ENCODE data around the gene CACNA2D3. TPM values are rescaled to one million over a fixed set of nuclear protein-coding genes. Genes with fewer than 3 reads are reported as not detected.

The CACNA2D3 gene
- total RNA-seq (not detected), polyA plus RNA-seq (not detected)

- Histone ChIP-seq H3K9me3 (ENCODE audit: control insufficient read depth in 1 of 2, low read length in 2 of 2) (no peaks in the 10 kb centered on the region), H3K27me3 (ENCODE audit: insufficient read depth, low read length) (peaks cover 4% of the 10 kb centered on the region), H3K27ac (ENCODE audit: low read depth, low read length) (no peak within 1 kb of the TSS), H3K4me3 (ENCODE audit: low read length in 2 of 2) (no peak within 1 kb of the TSS), H3K36me3 (ENCODE audit: insufficient read depth, low read length) (no peaks in the 10 kb centered on the region), H3K4me1 (ENCODE audit: insufficient read depth, low read length) (no peaks in the 10 kb centered on the region)
- Mint-ChIP-seq H3K36me3 (no peaks in the 10 kb centered on the region), H3K27me3 (peaks cover 26 to 32% of the 10 kb centered on the region in 2 donors), H3K27ac (no peak within 1 kb of the TSS), H3K4me1 (peaks cover 2 to 12% (median 7%) of the 10 kb centered on the region in 4 donors), H3K4me3 (peak within 1 kb of the TSS in 4 of 8 donors; percentile 1 to 69 (median 66)), H3K9me3 (peaks cover 0 to 3% (median 0%) of the 10 kb centered on the region in 8 donors)
- CTCF ChIA-PET (ENCODE audit: partially characterized antibody): no interaction called here
- intact Hi-C loops (cut with micrococcal nuclease): no loop called here
- no peak for DNase-seq
- POLR2A ChIA-PET (ENCODE audit: partially characterized antibody): no interaction called here
Measured at GRCh38 chr3:54122324-54123002, at the start of gene CACNA2D3. Gene CACNA2D3 (plus strand): TSS chr3:54122552.

DNA sequence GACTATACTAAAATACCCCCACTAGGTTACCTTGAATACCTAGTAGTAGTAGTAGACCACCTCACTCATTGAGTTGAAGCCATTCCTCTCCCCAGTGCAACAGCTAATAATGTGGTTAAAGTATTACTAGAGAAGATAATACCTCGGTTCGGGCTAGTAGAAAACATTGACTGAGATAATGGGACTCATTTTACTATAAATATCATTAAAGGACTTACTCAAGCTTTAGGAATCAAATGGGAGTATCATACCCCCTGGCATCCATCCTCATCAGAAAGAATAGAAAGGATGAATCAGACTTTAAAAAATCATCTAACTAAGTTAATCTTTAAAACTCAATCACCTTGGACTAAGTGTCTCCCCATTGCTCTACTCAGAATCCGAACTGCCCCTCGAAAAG lies 49.0 kb upstream of the CACNA2D3 start:
- Histone ChIP-seq H3K9me3 (ENCODE audit: control insufficient read depth in 1 of 2, low read length in 2 of 2) (no peaks in the 10 kb centered on the region), H3K27ac (ENCODE audit: low read depth, low read length) (no peak overlapping the region), H3K36me3 (ENCODE audit: insufficient read depth, low read length) (no peaks in the 10 kb centered on the region), H3K4me3 (ENCODE audit: low read length in 2 of 2) (no peak overlapping the region), H3K4me1 (ENCODE audit: insufficient read depth, low read length) (no peaks in the 10 kb centered on the region), H3K27me3 (ENCODE audit: insufficient read depth, low read length) (no peaks in the 10 kb centered on the region)
- Mint-ChIP-seq H3K27ac (no peak overlapping the region), H3K36me3 (no peaks in the 10 kb centered on the region), H3K4me3 (no peak overlapping the region), H3K27me3 (peaks cover 3 to 5% of the 10 kb centered on the region in 2 donors), H3K4me1 (no peaks in the 10 kb centered on the region), H3K9me3 (peaks cover 0 to 21% (median 12%) of the 10 kb centered on the region in 8 donors)
- ChIA-PET CTCF (ENCODE audit: partially characterized antibody) (no interaction called here), POLR2A (ENCODE audit: partially characterized antibody) (no interaction called here)
- intact Hi-C loops (cut with micrococcal nuclease): no loop called here
- DNase-seq: no peak

GRCh38 chr3:54079314-54079713 lies 43.0 kb upstream of the CACNA2D3 start:
- Histone ChIP-seq H3K9me3 (ENCODE audit: control insufficient read depth in 1 of 2, low read length in 2 of 2) (no peaks in the 10 kb centered on the region), H3K36me3 (ENCODE audit: insufficient read depth, low read length) (no peaks in the 10 kb centered on the region), H3K27me3 (ENCODE audit: insufficient read depth, low read length) (no peaks in the 10 kb centered on the region), H3K4me3 (ENCODE audit: low read length in 2 of 2) (no peak overlapping the region), H3K27ac (ENCODE audit: low read depth, low read length) (no peak overlapping the region), H3K4me1 (ENCODE audit: insufficient read depth, low read length) (no peaks in the 10 kb centered on the region)
- no peak overlapping the region for H3K4me3 Mint-ChIP-seq
- peaks cover 0 to 5% (median 0%) of the 10 kb centered on the region in 8 donors for H3K9me3 Mint-ChIP-seq
- H3K36me3 Mint-ChIP-seq: no peaks in the 10 kb centered on the region
- ChIA-PET CTCF (ENCODE audit: partially characterized antibody) (no interaction called here), POLR2A (ENCODE audit: partially characterized antibody) (no interaction called here)
- DNase-seq: no peak
- intact Hi-C loops (cut with micrococcal nuclease): no loop called here
- H3K4me1 Mint-ChIP-seq: no peaks in the 10 kb centered on the region
- no peak overlapping the region for H3K27ac Mint-ChIP-seq
- peaks cover 5% of the 10 kb centered on the region in 2 donors for H3K27me3 Mint-ChIP-seq

- CTCF ChIA-PET (ENCODE audit: partially characterized antibody): no interaction called here
- intact Hi-C loops (cut with micrococcal nuclease): no loop called here
- no peaks in the 10 kb centered on the region for H3K4me1 Mint-ChIP-seq
Measured at GRCh38 chr3:54079730-54080325, 42.5 kb upstream of the CACNA2D3 start.

GRCh38 chr3:54083921-54084320 lies 38.4 kb upstream of the CACNA2D3 start:
- intact Hi-C loops (cut with micrococcal nuclease): no loop called here
- Histone ChIP-seq H3K27me3 (ENCODE audit: insufficient read depth, low read length) (peaks cover 3% of the 10 kb centered on the region), H3K4me1 (ENCODE audit: insufficient read depth, low read length) (no peaks in the 10 kb centered on the region), H3K9me3 (ENCODE audit: control insufficient read depth in 1 of 2, low read length in 2 of 2) (no peaks in the 10 kb centered on the region), H3K4me3 (ENCODE audit: low read length in 2 of 2) (no peak overlapping the region), H3K36me3 (ENCODE audit: insufficient read depth, low read length) (no peaks in the 10 kb centered on the region), H3K27ac (ENCODE audit: low read depth, low read length) (no peak overlapping the region)
- peaks cover 0 to 4% (median 0%) of the 10 kb centered on the region in 8 donors for H3K9me3 Mint-ChIP-seq
- peaks cover 0 to 3% (median 0%) of the 10 kb centered on the region in 4 donors for H3K4me1 Mint-ChIP-seq
- H3K27ac Mint-ChIP-seq: no peak overlapping the region
- peaks cover 19% of the 10 kb centered on the region in 2 donors for H3K27me3 Mint-ChIP-seq
- ChIA-PET POLR2A (ENCODE audit: partially characterized antibody) (no interaction called here), CTCF (ENCODE audit: partially characterized antibody) (interaction anchor here (0.9 kb wide), 1 partner anchor 9 kb away, joined by 3 read pairs; no protein-coding TSS in a partner anchor)
- no peak overlapping the region for H3K4me3 Mint-ChIP-seq
- no peaks in the 10 kb centered on the region for H3K36me3 Mint-ChIP-seq
- no peak for DNase-seq

More at GRCh38 chr3:54079730-54080325, 42.5 kb upstream of the CACNA2D3 start:
- no peak overlapping the region for H3K4me3 Mint-ChIP-seq
- Histone ChIP-seq H3K4me3 (ENCODE audit: low read length in 2 of 2) (no peak overlapping the region), H3K27ac (ENCODE audit: low read depth, low read length) (no peak overlapping the region), H3K27me3 (ENCODE audit: insufficient read depth, low read length) (no peaks in the 10 kb centered on the region), H3K36me3 (ENCODE audit: insufficient read depth, low read length) (no peaks in the 10 kb centered on the region), H3K4me1 (ENCODE audit: insufficient read depth, low read length) (no peaks in the 10 kb centered on the region), H3K9me3 (ENCODE audit: control insufficient read depth in 1 of 2, low read length in 2 of 2) (no peaks in the 10 kb centered on the region)
- DNase-seq: no peak
- H3K36me3 Mint-ChIP-seq: no peaks in the 10 kb centered on the region
- peaks cover 0 to 5% (median 0%) of the 10 kb centered on the region in 8 donors for H3K9me3 Mint-ChIP-seq
- POLR2A ChIA-PET (ENCODE audit: partially characterized antibody): no interaction called here
- H3K27ac Mint-ChIP-seq: no peak overlapping the region
- peaks cover 5% of the 10 kb centered on the region in 2 donors for H3K27me3 Mint-ChIP-seq

DNA sequence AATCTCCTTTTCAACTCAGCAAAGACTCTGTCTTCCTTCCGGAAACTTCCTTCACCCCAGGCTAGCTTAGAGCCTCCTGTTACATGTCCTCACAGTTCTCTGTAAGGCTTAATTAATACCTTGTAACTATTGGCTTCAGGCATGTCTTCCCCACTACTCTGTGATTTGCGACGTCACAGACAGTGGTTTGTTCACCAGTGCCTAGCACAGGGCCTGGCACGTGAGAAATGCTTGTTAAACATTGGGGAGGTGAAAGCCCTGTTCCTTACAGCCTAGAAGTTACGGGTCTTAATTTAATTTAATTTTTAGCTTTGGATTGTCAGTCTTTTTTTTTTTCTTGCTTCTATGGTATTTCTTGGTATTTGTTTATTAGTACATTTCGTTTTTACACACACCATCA lies 36.4 kb upstream of the CACNA2D3 start:
- H3K27me3 Mint-ChIP-seq: peaks cover 19 to 20% of the 10 kb centered on the region in 2 donors
- intact Hi-C loops (cut with micrococcal nuclease): no loop called here
- peaks cover 0 to 1% (median 0%) of the 10 kb centered on the region in 8 donors for H3K9me3 Mint-ChIP-seq
- Histone ChIP-seq H3K9me3 (ENCODE audit: control insufficient read depth in 1 of 2, low read length in 2 of 2) (no peaks in the 10 kb centered on the region), H3K27ac (ENCODE audit: low read depth, low read length) (no peak overlapping the region), H3K36me3 (ENCODE audit: insufficient read depth, low read length) (no peaks in the 10 kb centered on the region), H3K27me3 (ENCODE audit: insufficient read depth, low read length) (peaks cover 3% of the 10 kb centered on the region), H3K4me1 (ENCODE audit: insufficient read depth, low read length) (no peaks in the 10 kb centered on the region), H3K4me3 (ENCODE audit: low read length in 2 of 2) (no peak overlapping the region)
- no peaks in the 10 kb centered on the region for H3K36me3 Mint-ChIP-seq
- H3K4me1 Mint-ChIP-seq: peaks cover 0 to 3% (median 0%) of the 10 kb centered on the region in 4 donors
- H3K27ac Mint-ChIP-seq: no peak overlapping the region
- H3K4me3 Mint-ChIP-seq: no peak overlapping the region
- ChIA-PET CTCF (ENCODE audit: partially characterized antibody) (no interaction called here), POLR2A (ENCODE audit: partially characterized antibody) (no interaction called here)
- no peak for DNase-seq

GRCh38 chr3:54086652-54087405 lies 35.5 kb upstream of the CACNA2D3 start:
- H3K9me3 ChIP-seq (ENCODE audit: control insufficient read depth in 1 of 2, low read length in 2 of 2): no peaks in the 10 kb centered on the region
- CTCF ChIA-PET (ENCODE audit: partially characterized antibody): no interaction called here
- no peak for DNase-seq
- no peak overlapping the region for H3K27ac Mint-ChIP-seq
- no peak overlapping the region for H3K4me3 ChIP-seq (ENCODE audit: low read length in 2 of 2)
- H3K4me1 Mint-ChIP-seq: peaks cover 0 to 3% (median 0%) of the 10 kb centered on the region in 4 donors
- no peak overlapping the region for H3K4me3 Mint-ChIP-seq
- intact Hi-C loops (cut with micrococcal nuclease): no loop called here
- H3K4me1 ChIP-seq (ENCODE audit: insufficient read depth, low read length): no peaks in the 10 kb centered on the region
- no peaks in the 10 kb centered on the region for H3K36me3 Mint-ChIP-seq
- POLR2A ChIA-PET (ENCODE audit: partially characterized antibody): no interaction called here
- H3K27me3 ChIP-seq (ENCODE audit: insufficient read depth, low read length): peaks cover 3% of the 10 kb centered on the region
- H3K36me3 ChIP-seq (ENCODE audit: insufficient read depth, low read length): no peaks in the 10 kb centered on the region
- H3K9me3 Mint-ChIP-seq: peaks cover 0 to 1% (median 0%) of the 10 kb centered on the region in 8 donors
- H3K27me3 Mint-ChIP-seq: peaks cover 19 to 20% of the 10 kb centered on the region in 2 donors
- H3K27ac ChIP-seq (ENCODE audit: low read depth, low read length): no peak overlapping the region

All from CD4-positive, alpha-beta memory T cell (primary cell).